Ishikawa (cell line): Measurements from ENCODE around the gene GRAMD2A.

Experiments
- CEBPB ChIP-seq: IDR thresholded peaks from 2 replicates; pipeline ENCODE4 v1.6.1; 2012
- CREB1 ChIP-seq: IDR thresholded peaks from 2 replicates; pipeline ENCODE4 v1.6.1; 2012; ENCODE audit warnings: low read depth
- EGR1 ChIP-seq: IDR thresholded peaks from 2 replicates; pipeline ENCODE4 v1.6.1; 2012
- EP300 ChIP-seq: IDR thresholded peaks from 2 replicates; pipeline ENCODE4 v1.6.1; 2012; ENCODE audit warnings: borderline replicate concordance
- FOXM1 ChIP-seq: IDR thresholded peaks from 2 replicates; pipeline ENCODE4 v1.6.1; 2012; ENCODE audit warnings: low read depth, borderline replicate concordance
- RAD21 ChIP-seq: IDR thresholded peaks from 2 replicates; pipeline ENCODE4 v1.6.1; 2012; ENCODE audit warnings: low read depth
- REST ChIP-seq: IDR thresholded peaks from 2 replicates; pipeline ENCODE4 v1.6.1; 2012; ENCODE audit warnings: low read depth, mild to moderate bottlenecking
- TAF1 ChIP-seq: IDR thresholded peaks from 2 replicates; pipeline ENCODE4 v1.6.1; 2012; ENCODE audit warnings: low read depth, mild to moderate bottlenecking
- TCF12 ChIP-seq: IDR thresholded peaks from 2 replicates; pipeline ENCODE4 v1.6.1; 2012; ENCODE audit warnings: low read depth
- TEAD4 ChIP-seq: IDR thresholded peaks from 2 replicates; pipeline ENCODE4 v1.6.1; 2012
- USF1 ChIP-seq: IDR thresholded peaks from 2 replicates; pipeline ENCODE4 v1.6.1; 2012
- YY1 ChIP-seq: IDR thresholded peaks from 2 replicates; pipeline ENCODE4 v1.6.1; 2012; ENCODE audit warnings: low read depth
- ZBTB7A ChIP-seq: IDR thresholded peaks from 2 replicates; pipeline ENCODE4 v1.6.1; 2012; ENCODE audit warnings: low read depth
- TF ChIP-seq, protein P1 (sequence below): IDR thresholded peaks from 2 replicates; pipeline ENCODE4 v1.6.1; 2012

- TF ChIP-seq, protein P1, sequence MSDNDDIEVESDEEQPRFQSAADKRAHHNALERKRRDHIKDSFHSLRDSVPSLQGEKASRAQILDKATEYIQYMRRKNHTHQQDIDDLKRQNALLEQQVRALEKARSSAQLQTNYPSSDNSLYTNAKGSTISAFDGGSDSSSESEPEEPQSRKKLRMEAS = no peak
- TF ChIP-seq YY1 (no peak), CREB1 (no peak), EGR1 (no peak), EP300 (no peak), TAF1 (no peak), USF1 (no peak), REST (no peak), ZBTB7A (no peak), TCF12 (no peak), CEBPB (no peak), RAD21 (no peak), FOXM1 (no peak), TEAD4 (no peak)
These were observed 16.7 kb downstream of the GRAMD2A start for GRCh38 chr15:72180761-72181324.
